ENCODE results near the gene YJEFN3. TPM values are rescaled to one million over a fixed set of nuclear protein-coding genes. Genes with fewer than 3 reads are reported as not detected.

The YJEFN3 gene, protein sequence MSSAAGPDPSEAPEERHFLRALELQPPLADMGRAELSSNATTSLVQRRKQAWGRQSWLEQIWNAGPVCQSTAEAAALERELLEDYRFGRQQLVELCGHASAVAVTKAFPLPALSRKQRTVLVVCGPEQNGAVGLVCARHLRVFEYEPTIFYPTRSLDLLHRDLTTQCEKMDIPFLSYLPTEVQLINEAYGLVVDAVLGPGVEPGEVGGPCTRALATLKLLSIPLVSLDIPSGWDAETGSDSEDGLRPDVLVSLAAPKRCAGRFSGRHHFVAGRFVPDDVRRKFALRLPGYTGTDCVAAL
- polyA plus RNA-seq (2013, experiment 1 of 4), result 15.8 TPM
- 14.7 TPM for polyA plus RNA-seq (2013, experiment 2 of 4)
- 12.1 TPM for polyA plus RNA-seq (2013, experiment 3 of 4)
- polyA plus RNA-seq (2013, experiment 4 of 4), result 14.3 TPM

GRCh38 chr19:19528721-19529490 lies at the start of gene YJEFN3:
TSS of gene YJEFN3 (plus strand) at chr19:19528911. CDS start at chr19:19528933, 22 bp downstream.
- peaks cover 21% of the 10 kb centered on the region for H3K4me1 ChIP-seq (ENCODE audit: control insufficient read depth, insufficient read depth, low read length)
- peaks cover 15% of the 10 kb centered on the region for H3K36me3 ChIP-seq (ENCODE audit: control insufficient read depth, insufficient read depth, low read length)
- no peaks in the 10 kb centered on the region for H3K9me3 ChIP-seq (ENCODE audit: control insufficient read depth, low read length)
- no peak within 1 kb of the TSS for H3K4me3 ChIP-seq (ENCODE audit: insufficient read depth, low read depth, low read length)
- H3K27me3 ChIP-seq (ENCODE audit: control insufficient read depth, insufficient read depth, low read length, poor library complexity, severe bottlenecking), result no peaks in the 10 kb centered on the region
- WGBS, 2 experiments, result 87 to 88% methylated on average over 50 of the region's 50 CpGs
- no peak within 1 kb of the TSS for H3K27ac ChIP-seq (ENCODE audit: insufficient read depth, low read depth, low read length, poor library complexity, severe bottlenecking)

DNA sequence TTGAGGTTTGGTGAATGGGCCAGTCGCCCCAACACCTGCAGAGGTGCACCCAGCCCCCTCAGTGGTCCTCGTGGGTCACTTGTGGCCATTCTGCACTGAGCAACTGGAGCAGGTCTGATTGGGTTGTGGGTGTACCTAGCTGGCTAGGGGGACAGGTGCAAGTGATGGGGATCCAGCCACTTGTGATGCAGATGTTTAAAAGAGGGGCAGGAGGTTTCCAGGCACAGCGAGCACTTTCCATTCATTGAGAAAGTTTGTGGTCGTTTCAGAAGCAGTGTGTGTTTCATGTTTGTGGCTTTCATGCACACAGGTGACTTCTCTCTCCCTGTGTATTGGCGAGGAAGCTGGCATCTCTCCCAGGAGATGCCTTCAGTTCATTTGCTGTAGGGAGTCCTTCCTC lies 48.0 kb upstream of the YJEFN3 start:
- no peak overlapping the region for H3K27ac ChIP-seq (ENCODE audit: insufficient read depth, low read depth, low read length, poor library complexity, severe bottlenecking)
- no peaks in the 10 kb centered on the region for H3K9me3 ChIP-seq (ENCODE audit: control insufficient read depth, low read length)
- no peaks in the 10 kb centered on the region for H3K36me3 ChIP-seq (ENCODE audit: control insufficient read depth, insufficient read depth, low read length)
- WGBS, 2 experiments, result 95% methylated on average over 5 of the region's 5 CpGs
- no peak overlapping the region for H3K4me3 ChIP-seq (ENCODE audit: insufficient read depth, low read depth, low read length)
- H3K27me3 ChIP-seq (ENCODE audit: control insufficient read depth, insufficient read depth, low read length, poor library complexity, severe bottlenecking), result no peaks in the 10 kb centered on the region
- H3K4me1 ChIP-seq (ENCODE audit: control insufficient read depth, insufficient read depth, low read length), result peaks cover 9% of the 10 kb centered on the region

DNA sequence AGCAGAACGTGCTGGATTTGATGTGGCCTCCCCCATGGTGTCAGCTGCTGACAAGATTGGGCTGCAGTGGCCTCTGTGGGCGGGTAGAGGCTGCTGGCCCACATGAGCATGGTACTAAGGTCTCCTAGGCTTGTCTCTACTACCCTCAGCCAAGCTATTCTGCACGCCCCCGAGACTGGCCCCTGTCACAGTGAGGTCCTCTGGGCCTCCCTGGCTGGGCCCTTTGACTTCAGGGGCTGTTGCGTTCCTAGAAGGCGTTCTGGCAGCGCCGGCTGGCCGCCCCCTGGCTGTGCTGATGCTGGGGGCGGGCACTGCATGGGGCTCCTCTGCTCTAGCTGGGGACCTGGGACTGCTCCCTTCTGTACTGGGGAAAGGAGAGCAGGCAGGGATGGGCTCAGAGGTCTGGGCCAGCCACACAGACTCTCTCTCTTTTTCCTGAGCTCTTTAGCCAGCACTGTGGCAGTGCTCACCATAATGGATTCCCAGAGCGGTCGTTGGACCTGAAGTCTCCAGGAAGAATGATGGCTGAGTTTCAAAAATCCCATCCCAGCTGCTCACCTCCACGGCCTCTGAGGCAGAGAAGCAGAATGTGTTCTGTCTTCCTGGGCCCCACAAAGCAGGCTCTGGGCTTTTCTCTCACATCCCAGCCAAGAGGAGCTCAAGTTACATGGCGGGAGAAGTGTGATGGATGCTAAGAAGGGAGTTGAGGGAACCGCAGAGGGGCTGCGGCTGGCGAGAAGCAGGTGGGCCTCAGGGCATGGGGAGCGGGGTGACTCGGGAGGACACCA lies 45.7 kb upstream of the YJEFN3 start:
- Histone ChIP-seq H3K27me3 (ENCODE audit: control insufficient read depth, insufficient read depth, low read length, poor library complexity, severe bottlenecking) (no peaks in the 10 kb centered on the region), H3K4me1 (ENCODE audit: control insufficient read depth, insufficient read depth, low read length) (peaks cover 5% of the 10 kb centered on the region), H3K36me3 (ENCODE audit: control insufficient read depth, insufficient read depth, low read length) (no peaks in the 10 kb centered on the region), H3K4me3 (ENCODE audit: insufficient read depth, low read depth, low read length) (no peak overlapping the region), H3K27ac (ENCODE audit: insufficient read depth, low read depth, low read length, poor library complexity, severe bottlenecking) (no peak overlapping the region), H3K9me3 (ENCODE audit: control insufficient read depth, low read length) (no peaks in the 10 kb centered on the region)
- 84 to 88% methylated on average over 19 of the region's 19 CpGs for WGBS, 2 experiments

- no peak overlapping the region for H3K27ac ChIP-seq (ENCODE audit: insufficient read depth, low read depth, low read length, poor library complexity, severe bottlenecking)
- no peak overlapping the region for H3K4me3 ChIP-seq (ENCODE audit: insufficient read depth, low read depth, low read length)
- WGBS, 2 experiments, result 90 to 92% methylated on average over 15 of the region's 15 CpGs
- no peaks in the 10 kb centered on the region for H3K36me3 ChIP-seq (ENCODE audit: control insufficient read depth, insufficient read depth, low read length)
- H3K27me3 ChIP-seq (ENCODE audit: control insufficient read depth, insufficient read depth, low read length, poor library complexity, severe bottlenecking), result no peaks in the 10 kb centered on the region
- no peaks in the 10 kb centered on the region for H3K9me3 ChIP-seq (ENCODE audit: control insufficient read depth, low read length)
- H3K4me1 ChIP-seq (ENCODE audit: control insufficient read depth, insufficient read depth, low read length), result peaks cover 23% of the 10 kb centered on the region
Observed at GRCh38 chr19:19485161-19485997, 43.3 kb upstream of the YJEFN3 start.

DNA sequence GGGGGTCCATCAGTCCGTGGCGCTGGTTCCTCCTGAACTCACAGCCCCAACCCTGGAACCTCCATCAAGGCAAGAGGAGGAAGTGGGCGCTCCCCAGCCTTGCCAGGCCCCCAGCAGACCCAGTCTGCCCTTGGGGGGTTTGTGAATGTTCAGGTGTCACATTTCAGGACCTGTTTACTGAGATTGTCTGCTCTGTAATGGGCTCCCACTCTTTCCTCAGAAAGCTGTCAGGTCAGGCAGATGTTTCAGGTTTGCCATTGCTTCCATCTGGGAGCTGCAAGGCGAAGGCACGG lies 42.8 kb upstream of the YJEFN3 start:
- no peak overlapping the region for H3K27ac ChIP-seq (ENCODE audit: insufficient read depth, low read depth, low read length, poor library complexity, severe bottlenecking)
- WGBS, 2 experiments, result 92 to 94% methylated on average over 5 of the region's 5 CpGs
- H3K27me3 ChIP-seq (ENCODE audit: control insufficient read depth, insufficient read depth, low read length, poor library complexity, severe bottlenecking), result no peaks in the 10 kb centered on the region
- H3K4me1 ChIP-seq (ENCODE audit: control insufficient read depth, insufficient read depth, low read length), result peaks cover 23% of the 10 kb centered on the region
- H3K4me3 ChIP-seq (ENCODE audit: insufficient read depth, low read depth, low read length), result no peak overlapping the region
- H3K36me3 ChIP-seq (ENCODE audit: control insufficient read depth, insufficient read depth, low read length), result no peaks in the 10 kb centered on the region
- H3K9me3 ChIP-seq (ENCODE audit: control insufficient read depth, low read length), result no peaks in the 10 kb centered on the region

DNA sequence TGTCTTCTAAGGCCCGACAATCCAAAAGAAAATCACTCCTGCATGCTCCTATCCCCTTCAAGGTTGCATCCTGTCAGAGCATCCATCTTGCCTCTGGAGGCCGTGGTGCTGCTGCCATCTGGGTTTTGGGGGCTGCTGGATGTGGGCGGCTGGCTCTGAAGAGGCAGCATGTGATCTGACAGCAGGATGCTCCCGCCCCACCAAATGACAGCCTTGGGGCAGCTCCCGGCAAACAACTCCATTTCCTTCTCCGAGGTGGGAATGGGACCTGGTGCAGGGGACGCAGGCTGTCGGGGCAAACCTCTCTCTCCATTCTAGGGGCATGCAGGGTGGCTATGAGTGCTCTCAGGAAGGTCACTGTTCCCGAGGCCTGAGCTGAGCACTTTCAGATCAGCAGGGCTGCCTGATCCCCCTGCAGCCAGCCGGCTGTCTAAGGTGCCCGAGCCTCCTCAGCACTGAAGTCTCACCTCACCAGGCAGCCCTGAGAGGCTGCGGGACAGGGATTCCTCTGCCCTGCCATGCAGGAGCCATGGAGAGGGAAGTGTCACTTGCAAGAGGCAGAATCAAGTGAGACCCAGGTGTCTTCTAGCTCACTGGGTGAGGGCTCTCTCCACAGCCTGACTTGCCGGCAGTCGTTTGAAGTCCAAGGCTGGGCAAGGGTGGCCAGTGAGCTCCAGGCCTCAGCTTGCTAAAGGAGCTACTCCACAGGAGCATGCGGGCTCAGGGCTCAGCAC lies 42.2 kb upstream of the YJEFN3 start:
- Histone ChIP-seq H3K27me3 (ENCODE audit: control insufficient read depth, insufficient read depth, low read length, poor library complexity, severe bottlenecking) (no peaks in the 10 kb centered on the region), H3K9me3 (ENCODE audit: control insufficient read depth, low read length) (no peaks in the 10 kb centered on the region), H3K4me3 (ENCODE audit: insufficient read depth, low read depth, low read length) (no peak overlapping the region), H3K27ac (ENCODE audit: insufficient read depth, low read depth, low read length, poor library complexity, severe bottlenecking) (no peak overlapping the region), H3K4me1 (ENCODE audit: control insufficient read depth, insufficient read depth, low read length) (peaks cover 23% of the 10 kb centered on the region), H3K36me3 (ENCODE audit: control insufficient read depth, insufficient read depth, low read length) (no peaks in the 10 kb centered on the region)
- 89 to 91% methylated on average over 15 of the region's 15 CpGs for WGBS, 2 experiments

- no peaks in the 10 kb centered on the region for H3K9me3 ChIP-seq (ENCODE audit: control insufficient read depth, low read length)
- H3K4me1 ChIP-seq (ENCODE audit: control insufficient read depth, insufficient read depth, low read length), result peaks cover 23% of the 10 kb centered on the region
- no peaks in the 10 kb centered on the region for H3K36me3 ChIP-seq (ENCODE audit: control insufficient read depth, insufficient read depth, low read length)
- H3K27ac ChIP-seq (ENCODE audit: insufficient read depth, low read depth, low read length, poor library complexity, severe bottlenecking), result peak overlapping the region; percentile 8
- no peak overlapping the region for H3K4me3 ChIP-seq (ENCODE audit: insufficient read depth, low read depth, low read length)
- 93 to 95% methylated on average over 9 of the region's 9 CpGs for WGBS, 2 experiments
- H3K27me3 ChIP-seq (ENCODE audit: control insufficient read depth, insufficient read depth, low read length, poor library complexity, severe bottlenecking), result no peaks in the 10 kb centered on the region
Observed at GRCh38 chr19:19487077-19487949, 41.4 kb upstream of the YJEFN3 start.

DNA sequence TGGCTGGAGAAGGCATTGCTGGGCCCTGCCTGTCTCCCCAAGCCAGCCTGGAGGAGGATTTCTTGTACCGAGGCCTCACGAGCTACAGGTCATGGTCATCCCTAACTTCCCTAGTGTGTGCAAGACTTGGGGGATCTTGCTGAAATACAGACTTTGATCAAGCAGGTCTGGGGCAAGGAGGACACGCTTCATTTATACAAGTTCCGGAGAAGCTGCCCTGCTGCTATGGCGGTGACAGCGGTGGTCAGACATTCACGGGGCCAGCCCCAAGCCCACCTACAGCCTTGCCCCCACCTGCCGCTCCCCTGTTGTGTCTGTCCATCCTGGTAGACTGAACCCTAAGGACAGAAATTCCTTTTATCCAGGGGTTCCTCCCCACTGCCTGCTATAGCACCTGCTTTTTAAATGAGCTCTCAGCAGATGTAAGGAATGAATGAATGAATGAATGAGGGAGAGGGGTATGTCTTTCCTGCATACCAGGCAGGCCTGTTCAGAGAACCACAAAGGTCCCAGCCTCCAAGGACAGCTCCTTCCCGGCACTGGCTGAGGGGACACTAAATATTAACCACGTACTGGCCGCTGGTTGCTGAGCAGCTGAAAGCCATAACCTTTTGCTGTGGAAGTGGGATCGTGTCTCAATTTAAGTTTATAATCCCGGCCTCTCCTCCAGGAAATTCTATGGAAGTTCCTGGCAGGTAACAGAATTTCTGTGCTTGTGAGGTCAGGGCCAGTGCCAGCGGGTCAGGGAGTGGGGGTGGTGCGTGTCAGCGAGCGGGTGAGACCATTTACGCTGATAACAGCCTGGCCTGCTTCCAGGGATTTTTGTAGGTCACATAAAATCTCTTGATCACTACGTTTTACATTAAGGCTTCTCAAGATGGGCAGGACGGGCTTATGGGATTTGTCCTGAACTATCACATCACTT lies 40.5 kb upstream of the YJEFN3 start:
- Histone ChIP-seq H3K4me3 (ENCODE audit: insufficient read depth, low read depth, low read length) (no peak overlapping the region), H3K27me3 (ENCODE audit: control insufficient read depth, insufficient read depth, low read length, poor library complexity, severe bottlenecking) (no peaks in the 10 kb centered on the region), H3K9me3 (ENCODE audit: control insufficient read depth, low read length) (no peaks in the 10 kb centered on the region), H3K36me3 (ENCODE audit: control insufficient read depth, insufficient read depth, low read length) (peaks cover 2% of the 10 kb centered on the region), H3K27ac (ENCODE audit: insufficient read depth, low read depth, low read length, poor library complexity, severe bottlenecking) (peak overlapping the region; percentile 88), H3K4me1 (ENCODE audit: control insufficient read depth, insufficient read depth, low read length) (peaks cover 23% of the 10 kb centered on the region)
- 85% methylated on average over 20 of the region's 20 CpGs for WGBS, 2 experiments
